GM21423 (cell line): ENCODE measurements around the gene BATF.

ENCODE experiments used
- ATAC-seq: cut with Tn5 transposase; IDR thresholded peaks from one replicate; pipeline ENCODE4 v1.9.1; 2021; ENCODE audit warnings: mild to moderate bottlenecking, moderate library complexity; ENCODE audit not compliant: unreplicated experiment

Gene BATF

GRCh38 chr14:75499084-75499875, 23.0 kb upstream of the BATF start:
- ATAC-seq: peak; percentile 71

GRCh38 chr14:75501080-75501479, 21.2 kb upstream of the BATF start:
- ATAC-seq: no peak

- ATAC-seq: no peak
Measured at GRCh38 chr14:75504411-75504810, 17.9 kb upstream of the BATF start.

- ATAC-seq: no peak
Measured at GRCh38 chr14:75506930-75507329, 15.3 kb upstream of the BATF start.

GRCh38 chr14:75510547-75510946, 11.7 kb upstream of the BATF start:
- ATAC-seq: no peak

GRCh38 chr14:75511201-75511600, 11.1 kb upstream of the BATF start:
- ATAC-seq: no peak

- peak; percentile 34 for ATAC-seq
Measured at GRCh38 chr14:75513911-75514672, 8.2 kb upstream of the BATF start.

- peak; percentile 61 for ATAC-seq
Measured at GRCh38 chr14:75514673-75515628, 7.3 kb upstream of the BATF start.

- ATAC-seq: peak; percentile 39
Measured at GRCh38 chr14:75515629-75515996, 6.7 kb upstream of the BATF start.

- no peak for ATAC-seq
Measured at GRCh38 chr14:75518625-75519024, 3.6 kb upstream of the BATF start.

GRCh38 chr14:75519394-75519793, 2.9 kb upstream of the BATF start:
- ATAC-seq: no peak

GRCh38 chr14:75519826-75520728, 2.2 kb upstream of the BATF start:
- no peak for ATAC-seq

- no peak for ATAC-seq
Measured at GRCh38 chr14:75520852-75521251, 1.4 kb upstream of the BATF start.

GRCh38 chr14:75521415-75522199, 662 bp upstream of the BATF start:
- ATAC-seq: peak; percentile 20

GRCh38 chr14:75522983-75523318, 682 bp downstream of the BATF start:
- no peak for ATAC-seq

GRCh38 chr14:75523771-75524171, 1.5 kb downstream of the BATF start:
- no peak for ATAC-seq

- no peak for ATAC-seq
Measured at GRCh38 chr14:75525969-75526368, 3.7 kb downstream of the BATF start.

- no peak for ATAC-seq
Measured at GRCh38 chr14:75527449-75528163, 5.3 kb downstream of the BATF start.

- ATAC-seq: no peak
Measured at GRCh38 chr14:75531256-75531655, 9.0 kb downstream of the BATF start.
